Retinal pigment epithelial cell (primary cell): ENCODE results near the gene NLRP9.

ENCODE experiments used
- DNase-seq: peaks from one replicate; pipeline ENCODE4 v3.0.0-alpha.2; 2010; ENCODE audit warnings: low read depth
- H3K4me3 ChIP-seq: 2 replicates; pipeline ENCODE4 v1.5.1; 2011; ENCODE audit warnings: mild to moderate bottlenecking, low read length, control low read depth, moderate library complexity
- CTCF ChIP-seq: conservative IDR thresholded peaks from 2 replicates; pipeline ENCODE4 v1.5.1; 2011; ENCODE audit warnings: low read depth, low read length, control low read depth, inconsistent platforms

The NLRP9 gene

GRCh38 chr19:55695511-55696290 lies 42.5 kb downstream of the NLRP9 start:
- TF ChIP-seq CTCF: no peak
- DNase-seq: no peak
- no peak overlapping the region for H3K4me3 ChIP-seq

- no peak overlapping the region for H3K4me3 ChIP-seq
- DNase-seq: no peak
- TF ChIP-seq CTCF: no peak
Measured at GRCh38 chr19:55694656-55695491, 43.3 kb downstream of the NLRP9 start.

GRCh38 chr19:55694241-55694655 lies 44.0 kb downstream of the NLRP9 start:
- TF ChIP-seq CTCF: no peak
- no peak for DNase-seq
- H3K4me3 ChIP-seq: no peak overlapping the region

- no peak for DNase-seq
- no peak for TF ChIP-seq CTCF
Measured at GRCh38 chr19:55693336-55693974, 44.7 kb downstream of the NLRP9 start.

GRCh38 chr19:55692681-55693081 lies 45.5 kb downstream of the NLRP9 start:
- TF ChIP-seq CTCF: no peak
- no peak for DNase-seq
- H3K4me3 ChIP-seq: no peak overlapping the region

More at GRCh38 chr19:55693336-55693974, 44.7 kb downstream of the NLRP9 start:
- H3K4me3 ChIP-seq: no peak overlapping the region

GRCh38 chr19:55691561-55692481 lies 46.4 kb downstream of the NLRP9 start:
- DNase-seq: no peak
- no peak overlapping the region for H3K4me3 ChIP-seq
- no peak for TF ChIP-seq CTCF
